Keratinocyte (primary cell): Measurements from ENCODE around the gene CDIP1. TPM values are rescaled to one million over a fixed set of nuclear protein-coding genes. Genes with fewer than 3 reads are reported as not detected.

Experiments used
- DNase-seq: peaks from one replicate; pipeline ENCODE4 v3.0.0-alpha.2; 2011; ENCODE audit warnings: low read depth, missing footprints, low spot score
- FAIRE-seq: peaks from 2 replicates; lab custom pipeline; 2011; peaks lifted over from hg19 to GRCh38; lab: Jason Lieb, UNC
- H2AFZ ChIP-seq: 2 replicates; pipeline ENCODE4 v1.6.0; 2012; ENCODE audit warnings: low read length, control low read depth, inconsistent platforms; ENCODE audit not compliant: control insufficient read depth
- H3K27ac ChIP-seq: 2 replicates; pipeline ENCODE4 v1.5.1; 2011; ENCODE audit warnings: low read length; ENCODE audit not compliant: control insufficient read depth, insufficient read depth
- H3K27me3 ChIP-seq: 3 replicates; pipeline ENCODE4 v1.6.0; 2011; ENCODE audit warnings: low read length; ENCODE audit not compliant: control insufficient read depth, insufficient read depth; ENCODE audit errors: extremely low read depth
- H3K36me3 ChIP-seq, 2 experiments: 2 replicates in 1 of 2; 3 replicates in 1 of 2; pipeline ENCODE4 v1.5.1; 2011; ENCODE audit warnings: low read length in 2 of 2, mild to moderate bottlenecking in 1 of 2; ENCODE audit not compliant: control insufficient read depth in 2 of 2, insufficient read depth in 2 of 2; ENCODE audit errors: extremely low read depth in 1 of 2
- H3K4me1 ChIP-seq: 3 replicates; pipeline ENCODE4 v1.5.1; 2011; ENCODE audit warnings: low read length; ENCODE audit not compliant: control insufficient read depth, insufficient read depth; ENCODE audit errors: extremely low read depth
- H3K4me2 ChIP-seq: 3 replicates; pipeline ENCODE4 v1.6.0; 2011; ENCODE audit warnings: low read depth, low read length; ENCODE audit not compliant: control insufficient read depth, insufficient read depth; ENCODE audit errors: extremely low read depth
- H3K4me3 ChIP-seq, 3 experiments: fragments of 200-600 bp in 1 of 3; sonication (generic) in 1 of 3; 2 replicates in 2 of 3; 3 replicates in 1 of 3; pipeline ENCODE4 v1.5.1; 2011 to 2016; ENCODE audit warnings: low read length in 3 of 3, mild to moderate bottlenecking in 3 of 3, control low read depth in 2 of 3, inconsistent platforms in 1 of 3, low read depth in 1 of 3, mixed read lengths in 1 of 3, mixed run types in 1 of 3, moderate library complexity in 1 of 3; ENCODE audit not compliant: control insufficient read depth in 2 of 3, insufficient read depth in 2 of 3; ENCODE audit errors: extremely low read depth in 1 of 3
- H3K79me2 ChIP-seq: 2 replicates; pipeline ENCODE4 v1.6.0; 2012; ENCODE audit warnings: low read length; ENCODE audit not compliant: control insufficient read depth, insufficient read depth
- H3K9ac ChIP-seq: 3 replicates; pipeline ENCODE4 v1.6.0; 2011; ENCODE audit warnings: low read length; ENCODE audit not compliant: control insufficient read depth, insufficient read depth; ENCODE audit errors: extremely low read depth
- H3K9me1 ChIP-seq: 3 replicates; pipeline ENCODE4 v1.6.0; 2011; ENCODE audit warnings: low read length; ENCODE audit not compliant: control insufficient read depth, insufficient read depth; ENCODE audit errors: extremely low read depth
- H3K9me3 ChIP-seq: 2 replicates; pipeline ENCODE4 v1.5.1; 2012; ENCODE audit warnings: low read depth, low read length; ENCODE audit not compliant: control insufficient read depth
- H4K20me1 ChIP-seq: 3 replicates; pipeline ENCODE4 v1.6.0; 2011; ENCODE audit warnings: low read length; ENCODE audit not compliant: control insufficient read depth, insufficient read depth; ENCODE audit errors: extremely low read depth
- EZH2 ChIP-seq: IDR thresholded peaks from one replicate; pipeline ENCODE4 v1.6.1; 2012; ENCODE audit warnings: inconsistent platforms, mild to moderate bottlenecking, low read length, moderate library complexity
- dilution Hi-C: fragments of 300-500 bp; cut with MboI; formaldehyde crosslinking; loops from one replicate; pipeline ENCODE4 v1.7.0; 2020; ENCODE audit warnings: low sequenced_read_pairs; ENCODE audit not compliant: extremely low pct_ligation_motif_present
- polyA plus RNA-seq, 5 experiments: library from polyadenylated mRNA; depleted of rRNA in 3 of 5; stranded (reverse) in 3 of 5; stranded (forward) in 1 of 5; unstranded in 1 of 5; fragments of >200 nt; gene quantifications; 1 replicate in 1 of 5; 2 replicates in 3 of 5; 3 replicates in 1 of 5; pipeline versions ENCODE4 v1.2.1 to v1.2.3, GENCODE V29; 2011 to 2012; ENCODE audit warnings: missing spikeins in 2 of 5, low read depth in 1 of 5, low replicate concordance in 1 of 5
- TF ChIP-seq, protein P1 (sequence below), 3 experiments: IDR thresholded peaks in 1 of 3; conservative IDR thresholded peaks in 1 of 3; optimal IDR thresholded peaks in 1 of 3; 2 replicates in 2 of 3; 3 replicates in 1 of 3; pipeline versions ENCODE3 to v1.5.1; 2011; ENCODE audit warnings: low read length in 3 of 3, mild to moderate bottlenecking in 3 of 3, moderate library complexity in 2 of 3, control low read depth in 1 of 3, inconsistent platforms in 1 of 3; ENCODE audit not compliant: insufficient read depth in 2 of 3; ENCODE audit errors: extremely low read depth in 1 of 3

The CDIP1 gene
- polyA plus RNA-seq, 1 donor (not counting 4 experiments of a cell fraction or from before 2014, with no cell fraction given): 19.8 TPM

GRCh38 chr16:4578961-4579530 lies 40.5 kb upstream of the CDIP1 start:
- Histone ChIP-seq H3K9me3 (no peaks in the 10 kb centered on the region), H3K4me2 (no peak overlapping the region), H3K4me1 (peaks cover 2% of the 10 kb centered on the region), H3K9me1 (no peaks in the 10 kb centered on the region), H3K4me3 (no peak overlapping the region), H3K36me3 (no peaks in the 10 kb centered on the region), H3K9ac (no peak overlapping the region), H3K79me2 (no peaks in the 10 kb centered on the region), H3K27ac (no peak overlapping the region), H3K27me3 (peaks cover 2% of the 10 kb centered on the region), H4K20me1 (no peaks in the 10 kb centered on the region), H2AFZ (no peak overlapping the region)
- TF ChIP-seq EZH2: no peak
- TF ChIP-seq, protein P1, sequence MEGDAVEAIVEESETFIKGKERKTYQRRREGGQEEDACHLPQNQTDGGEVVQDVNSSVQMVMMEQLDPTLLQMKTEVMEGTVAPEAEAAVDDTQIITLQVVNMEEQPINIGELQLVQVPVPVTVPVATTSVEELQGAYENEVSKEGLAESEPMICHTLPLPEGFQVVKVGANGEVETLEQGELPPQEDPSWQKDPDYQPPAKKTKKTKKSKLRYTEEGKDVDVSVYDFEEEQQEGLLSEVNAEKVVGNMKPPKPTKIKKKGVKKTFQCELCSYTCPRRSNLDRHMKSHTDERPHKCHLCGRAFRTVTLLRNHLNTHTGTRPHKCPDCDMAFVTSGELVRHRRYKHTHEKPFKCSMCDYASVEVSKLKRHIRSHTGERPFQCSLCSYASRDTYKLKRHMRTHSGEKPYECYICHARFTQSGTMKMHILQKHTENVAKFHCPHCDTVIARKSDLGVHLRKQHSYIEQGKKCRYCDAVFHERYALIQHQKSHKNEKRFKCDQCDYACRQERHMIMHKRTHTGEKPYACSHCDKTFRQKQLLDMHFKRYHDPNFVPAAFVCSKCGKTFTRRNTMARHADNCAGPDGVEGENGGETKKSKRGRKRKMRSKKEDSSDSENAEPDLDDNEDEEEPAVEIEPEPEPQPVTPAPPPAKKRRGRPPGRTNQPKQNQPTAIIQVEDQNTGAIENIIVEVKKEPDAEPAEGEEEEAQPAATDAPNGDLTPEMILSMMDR (optimal IDR thresholded peaks at IDR 0.05 in 1 of 3, IDR thresholded peaks at IDR 0.05 in 1 of 3, conservative IDR thresholded peaks at IDR 0.05 in 1 of 3; ENCODE audit: extremely low read depth in 1 of 3, insufficient read depth in 2 of 3, low read length in 3 of 3): no peak
- FAIRE-seq (no peak), DNase-seq (no peak)
- dilution Hi-C loops: no loop called here

GRCh38 chr16:4576008-4576407 lies 37.4 kb upstream of the CDIP1 start:
- H3K4me2 ChIP-seq: no peak overlapping the region
- H3K79me2 ChIP-seq: no peaks in the 10 kb centered on the region
- peaks cover 2% of the 10 kb centered on the region for H3K27me3 ChIP-seq
- no peak overlapping the region for H3K4me3 ChIP-seq
- no peak for TF ChIP-seq EZH2
- TF ChIP-seq, protein P1 (optimal IDR thresholded peaks at IDR 0.05 in 1 of 3, IDR thresholded peaks at IDR 0.05 in 1 of 3, conservative IDR thresholded peaks at IDR 0.05 in 1 of 3; ENCODE audit: extremely low read depth in 1 of 3, insufficient read depth in 2 of 3, low read length in 3 of 3): no peak
- no peak overlapping the region for H3K27ac ChIP-seq
- DNase-seq (no peak), FAIRE-seq (no peak)
- H3K36me3 ChIP-seq: no peaks in the 10 kb centered on the region
- no peak overlapping the region for H3K9ac ChIP-seq
- H4K20me1 ChIP-seq: no peaks in the 10 kb centered on the region
- dilution Hi-C loops: no loop called here
- H3K9me1 ChIP-seq: no peaks in the 10 kb centered on the region
- no peak overlapping the region for H2AFZ ChIP-seq
- peaks cover 2% of the 10 kb centered on the region for H3K4me1 ChIP-seq
- H3K9me3 ChIP-seq: no peaks in the 10 kb centered on the region
